ENCODE results near the gene INPP5A.

GRCh38 chr10:132611986-132612385 is 74.4 kb downstream of the INPP5A start:
- TF ChIP-seq CTCF (IDR thresholded peaks at IDR 0.05; ENCODE audit: low read length) (no peak), EZH2phosphoT487 (IDR thresholded peaks at IDR 0.05; ENCODE audit: low read length) (no peak), EZH2 (optimal IDR thresholded peaks at IDR 0.05; ENCODE audit: low read depth, low read length) (no peak)
